8988T (cell line): ENCODE results near the gene PPP6R2.
"Not testable (repeated sequence)": the region's sequence is repeated elsewhere in the genome, so short reads cannot be mapped to it uniquely, and the experiment has no call there.

Source experiments
- DNase-seq: peaks from one replicate; pipeline ENCODE4 v3.0.0; 2011

Gene PPP6R2

GRCh38 chr22:50348058-50348457, 4.9 kb downstream of the PPP6R2 start:
- DNase-seq: no peak

GRCh38 chr22:50356186-50356585, 13.1 kb downstream of the PPP6R2 start:
- no peak for DNase-seq

- no peak for DNase-seq
These were observed 14.1 kb downstream of the PPP6R2 start for GRCh38 chr22:50357222-50357621.

GRCh38 chr22:50357756-50358155, 14.6 kb downstream of the PPP6R2 start:
- no peak for DNase-seq

GRCh38 chr22:50360578-50360977, 17.5 kb downstream of the PPP6R2 start:
- DNase-seq: no peak

GRCh38 chr22:50361222-50361621, 18.1 kb downstream of the PPP6R2 start:
- DNase-seq: no peak

- no peak for DNase-seq
These were observed 18.6 kb downstream of the PPP6R2 start for GRCh38 chr22:50361688-50362087.

- no peak for DNase-seq
These were observed 20.2 kb downstream of the PPP6R2 start for GRCh38 chr22:50363166-50363802.

GRCh38 chr22:50363803-50364194, 20.7 kb downstream of the PPP6R2 start:
- DNase-seq: not testable (repeated sequence)

- no peak for DNase-seq
These were observed 24.8 kb downstream of the PPP6R2 start for GRCh38 chr22:50367778-50368500.

GRCh38 chr22:50371101-50371648, 28.0 kb downstream of the PPP6R2 start:
- DNase-seq: no peak

- no peak for DNase-seq
These were observed 33.0 kb downstream of the PPP6R2 start for GRCh38 chr22:50376085-50376651.

GRCh38 chr22:50381021-50381555, 38.0 kb downstream of the PPP6R2 start:
- not testable (repeated sequence) for DNase-seq

- no peak for DNase-seq
These were observed 53.7 kb downstream of the PPP6R2 start for GRCh38 chr22:50396751-50397370.

GRCh38 chr22:50397371-50398060, 54.4 kb downstream of the PPP6R2 start:
- not testable (repeated sequence) for DNase-seq

- no peak for DNase-seq
These were observed 55.9 kb downstream of the PPP6R2 start for GRCh38 chr22:50398831-50399648.

GRCh38 chr22:50399751-50400331, 56.7 kb downstream of the PPP6R2 start:
- DNase-seq: no peak

- no peak for DNase-seq
These were observed 57.3 kb downstream of the PPP6R2 start for GRCh38 chr22:50400406-50400805.

- no peak for DNase-seq
These were observed 57.8 kb downstream of the PPP6R2 start for GRCh38 chr22:50400931-50401330.

GRCh38 chr22:50401907-50402306, 58.8 kb downstream of the PPP6R2 start:
- no peak for DNase-seq

GRCh38 chr22:50403701-50404101, 60.6 kb downstream of the PPP6R2 start:
- DNase-seq: no peak
